SK-MEL-5 (cell line): Measurements from ENCODE around the gene NDC1. TPM values are rescaled to one million over a fixed set of nuclear protein-coding genes. Genes with fewer than 3 reads are reported as not detected.

ENCODE experiments used
- DNase-seq: peaks from one replicate; pipeline ENCODE4 v3.0.0-alpha.2; 2016; ENCODE audit warnings: low read depth, low spot score
- in situ Hi-C: cut with HindIII; loops from 2 replicates; pipeline ENCODE4 v1.10.0; 2016; ENCODE audit warnings: low sequenced_read_pairs, high pct_unique_total_duplicates, low pct_unique_long_range_greater_than_20kb
- small RNA-seq, 2 experiments: library from RNA; depleted of rRNA; stranded (forward); fragments of <200 nt; gene quantifications; one replicate each; pipeline ENCODE3, GENCODE V24; 2014
- total RNA-seq: library from RNA; depleted of rRNA; stranded (reverse); fragments of >200 nt; shearing (Covaris generic); gene quantifications from 2 replicates; pipeline ENCODE4 v1.2.3, GENCODE V29; 2014; rRNA removed

NDC1 gene
- total RNA-seq, 1 experiment from 2014 or later, result 42.7 TPM

- DNase-seq, result no peak
- in situ Hi-C loops, result no loop called here
These were observed 109.9 kb downstream of the NDC1 start for GRCh38 chr1:53728196-53728595.

- in situ Hi-C loops, result no loop called here
- DNase-seq, result no peak
These were observed 110.5 kb downstream of the NDC1 start for GRCh38 chr1:53727461-53728092.

DNA sequence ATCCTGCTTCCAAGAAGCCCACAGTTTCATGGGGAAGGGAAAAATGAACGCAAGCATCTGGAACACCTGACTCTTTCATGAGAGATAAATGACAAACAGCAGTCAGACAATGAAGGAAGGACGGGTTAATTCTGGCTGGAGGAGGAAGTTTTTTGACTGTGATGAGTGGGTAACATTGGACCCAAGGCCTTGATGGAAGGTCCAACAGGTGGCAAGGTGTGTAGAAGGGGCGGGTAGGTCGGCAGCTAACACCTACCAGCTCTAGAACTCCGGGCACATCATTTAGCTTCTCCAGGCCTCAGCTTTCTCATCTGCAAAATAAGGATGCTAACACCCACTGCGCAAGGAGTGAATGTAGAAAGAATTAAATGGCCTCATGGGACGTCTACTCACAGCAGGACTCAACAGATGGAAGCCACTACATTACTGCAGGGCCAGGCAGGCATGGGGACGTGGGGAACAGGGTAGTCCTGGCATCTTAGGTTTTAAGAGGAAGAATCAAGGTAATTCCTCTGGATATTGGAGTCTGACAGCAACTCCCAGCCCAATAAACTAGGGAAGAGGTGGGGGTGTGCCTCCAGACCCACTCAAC, 112.0 kb downstream of the NDC1 start:
- DNase-seq, result no peak
- in situ Hi-C loops, result no loop called here

DNA sequence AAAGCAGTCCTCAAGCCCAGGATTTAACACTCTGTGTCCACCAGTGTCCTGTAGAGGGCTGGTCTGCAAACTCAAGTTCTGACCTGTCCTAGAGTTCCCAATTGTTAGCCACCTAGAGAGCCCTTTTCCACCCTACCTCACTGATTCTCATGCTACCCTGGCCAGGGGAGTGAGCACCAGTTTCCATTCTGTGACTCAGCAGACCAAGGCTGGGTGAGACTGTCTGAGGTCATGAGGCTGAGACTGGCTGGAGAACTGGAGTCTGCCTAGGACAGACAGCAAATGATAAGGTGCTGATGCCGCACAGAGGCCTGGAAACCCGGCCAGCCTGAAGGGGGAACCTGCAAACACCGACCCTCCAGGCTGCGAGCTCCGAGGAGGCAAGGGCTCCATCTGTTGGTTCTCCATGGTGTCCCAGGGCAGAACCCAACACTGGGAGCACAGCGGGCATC, 112.8 kb downstream of the NDC1 start:
- in situ Hi-C loops, result no loop called here
- peak; percentile 50 for DNase-seq

DNA sequence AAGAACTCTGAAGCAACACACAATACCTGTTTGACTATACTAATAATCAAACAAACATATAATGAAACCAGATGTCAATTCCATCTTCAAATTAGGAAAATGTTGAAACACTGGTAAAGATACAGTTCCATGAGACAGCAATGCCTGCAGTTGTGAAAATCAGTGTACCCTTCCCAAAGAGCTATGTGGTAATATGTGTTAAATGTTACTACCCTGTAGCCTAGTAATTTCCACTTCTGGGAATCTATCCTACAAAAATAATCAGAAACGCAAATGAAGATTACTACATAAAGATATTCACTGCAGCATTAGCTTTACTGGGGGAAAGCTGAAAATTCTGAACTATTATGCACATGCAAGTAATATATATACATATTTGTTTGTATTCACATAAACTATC, 116.1 kb downstream of the NDC1 start:
- in situ Hi-C loops, result no loop called here
- no peak for DNase-seq

DNA sequence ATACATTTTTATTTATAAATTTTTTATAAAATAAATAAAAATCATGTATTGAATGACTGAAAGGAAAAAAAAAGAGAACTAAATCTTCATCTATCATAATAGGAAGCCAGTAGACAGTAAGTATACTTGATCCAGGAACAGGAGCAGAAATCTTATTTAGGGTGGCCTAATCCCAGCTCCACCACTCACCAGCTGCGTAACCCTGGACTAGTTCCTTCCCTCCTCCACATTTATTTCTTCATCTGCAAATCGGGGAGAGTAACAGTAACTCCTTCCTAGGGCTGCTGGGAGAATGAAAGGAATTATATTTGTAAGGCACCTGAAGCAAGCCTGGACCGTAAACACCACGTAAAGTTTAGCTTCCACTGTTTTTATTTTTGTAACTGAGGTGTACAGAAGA, 117.0 kb downstream of the NDC1 start:
- in situ Hi-C loops, result no loop called here
- no peak for DNase-seq

DNA sequence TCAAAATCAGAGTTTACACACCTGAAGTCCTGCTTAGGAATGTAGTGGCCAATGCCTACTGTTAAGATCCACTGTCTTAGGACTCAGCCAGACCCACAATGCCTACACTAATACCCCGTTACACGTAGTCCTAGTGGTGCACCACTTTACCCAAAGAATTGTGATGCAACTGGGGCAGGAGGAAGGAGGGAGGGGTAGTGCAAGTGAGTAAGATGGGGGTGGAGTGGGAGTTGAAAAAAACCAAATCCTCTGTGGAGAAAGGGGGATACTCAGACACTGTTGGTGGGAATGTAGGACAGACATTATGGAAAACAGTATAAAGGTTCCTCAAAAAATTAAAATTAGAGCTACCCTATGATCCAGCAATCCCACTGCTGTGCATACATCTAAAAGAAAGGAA, 118.6 kb downstream of the NDC1 start:
- no peak for DNase-seq
- in situ Hi-C loops, result no loop called here

DNA sequence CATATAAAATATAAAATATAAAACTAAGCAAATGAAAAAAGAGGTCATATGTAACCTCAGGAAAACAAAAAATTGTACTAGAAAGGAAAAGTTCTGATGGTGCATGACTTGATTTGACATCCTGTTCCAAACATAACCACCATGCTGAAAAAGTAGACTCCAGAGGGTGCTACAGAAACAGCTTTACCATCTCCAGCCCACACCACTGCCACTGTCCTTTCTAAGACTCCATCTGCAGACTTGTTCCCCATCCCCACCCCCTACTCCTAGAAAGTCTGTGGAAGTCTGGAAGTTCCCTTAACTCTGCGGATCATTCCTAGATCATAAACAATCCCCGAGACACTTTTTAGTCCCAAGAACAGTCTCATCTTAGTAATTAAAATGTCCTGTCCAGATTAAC, 119.7 kb downstream of the NDC1 start:
- in situ Hi-C loops, result no loop called here
- DNase-seq, result no peak

DNA sequence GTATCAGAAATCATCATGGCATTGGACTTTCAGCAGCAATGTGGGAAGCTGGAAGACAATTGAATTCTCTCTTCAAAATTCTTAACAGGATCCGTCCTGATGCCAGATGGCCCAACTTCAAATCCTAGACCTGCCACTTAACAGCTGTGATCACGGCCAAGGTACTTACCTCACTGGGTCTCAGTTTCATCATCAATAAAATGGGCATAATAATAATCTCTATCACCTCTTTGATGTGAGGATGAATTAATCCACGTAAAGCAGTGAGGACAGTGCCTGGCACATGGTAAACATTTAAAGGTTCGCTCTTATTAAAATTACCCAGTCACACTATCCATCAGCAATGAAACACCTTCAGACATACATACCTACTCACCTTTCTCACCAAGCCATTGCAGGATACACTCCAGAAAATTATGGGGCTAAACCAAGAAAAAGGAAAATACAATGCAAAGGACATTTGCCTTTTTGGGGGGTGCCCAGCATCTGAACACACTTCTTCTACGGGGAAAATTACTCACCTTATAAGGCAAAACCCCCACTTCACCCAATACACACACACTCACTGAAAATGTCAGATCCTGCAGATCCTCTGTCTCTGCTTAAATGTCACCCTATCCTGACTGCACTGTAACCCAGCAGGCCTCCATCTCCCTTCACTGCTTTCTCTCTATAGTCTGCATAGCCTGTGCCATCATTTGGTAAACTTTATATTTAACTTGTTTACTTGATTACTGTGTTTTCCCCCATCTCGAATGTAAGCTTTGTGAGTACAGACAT, 120.9 kb downstream of the NDC1 start:
- DNase-seq, result no peak
- in situ Hi-C loops, result no loop called here

- in situ Hi-C loops, result no loop called here
- DNase-seq, result no peak
These were observed 121.9 kb downstream of the NDC1 start for GRCh38 chr1:53716150-53716549.

- in situ Hi-C loops, result no loop called here
These were observed 122.6 kb downstream of the NDC1 start for GRCh38 chr1:53715478-53715877.

More at GRCh38 chr1:53715478-53715877, 122.6 kb downstream of the NDC1 start:
- peak; percentile 62 for DNase-seq

Small RNA genes lying within 50 kb of the gene (small RNA-seq; reads per million reads assigned to genes)
- gene AL049745.1, result 0 reads per million in 2 experiments
- gene RF00418, result 0 reads per million in 2 experiments

Other genes starting within 250 kb of the NDC1 start
- 0.16 TPM in 1 of 2 replicates, not detected in the other for gene GLIS1, start 99.1 kb downstream of the NDC1 start, total RNA-seq
- 37.5 and 41.8 TPM in 2 replicates for gene YIPF1, start 51.5 kb upstream of the NDC1 start, total RNA-seq
- gene DIO1, start 55.9 kb upstream of the NDC1 start, total RNA-seq, result not detected in 2 replicates
- 31.2 and 33.1 TPM in 2 replicates for gene IFT25, start 107.4 kb upstream of the NDC1 start, total RNA-seq
- gene LRRC42, start 108.1 kb upstream of the NDC1 start, total RNA-seq, result 20.4 and 21.5 TPM in 2 replicates
- not detected in 2 replicates for gene LDLRAD1, start 179.9 kb upstream of the NDC1 start, total RNA-seq
- 535 and 546 TPM in 2 replicates for gene TMEM59, start 214.9 kb upstream of the NDC1 start, total RNA-seq
- 2.7 and 3.9 TPM in 2 replicates for gene TCEANC2, start 215.3 kb upstream of the NDC1 start, total RNA-seq